Natural killer cell (primary cell): ENCODE results near the gene LRRC74B. TPM values are rescaled to one million over a fixed set of nuclear protein-coding genes. Genes with fewer than 3 reads are reported as not detected.
A peak's percentile ranks its signal among the peaks of the same experiment; 100 is the strongest.
"Not testable (repeated sequence)": the region's sequence is repeated elsewhere in the genome, so short reads cannot be mapped to it uniquely, and the experiment has no call there.

Experiments used
- ATAC-seq, 3 donors: fragments of 150-1000 bp in 2 of 3; fragments of 200-7000 bp in 1 of 3; cut with Tn5 transposase; 1 replicate in 1 of 3; 2 replicates in 2 of 3; pipeline ENCODE4 v1.10.0; 2021; ENCODE audit warnings: mild to moderate bottlenecking in 2 of 3, moderate library complexity in 2 of 3
- DNase-seq, 2 donors: peaks; one replicate each; pipeline versions ENCODE4 v3.0.0 to v3.0.0-alpha.2; 2013 to 2021; ENCODE audit warnings: mixed read lengths in 1 of 2
- H3K27ac ChIP-seq: one replicate; pipeline ENCODE4 v1.5.1; 2013; ENCODE audit warnings: mild to moderate bottlenecking, low read length
- H3K27me3 ChIP-seq: one replicate; pipeline ENCODE4 v1.6.1; 2013; ENCODE audit warnings: low read length; ENCODE audit not compliant: control insufficient read depth, insufficient read depth
- H3K36me3 ChIP-seq: one replicate; pipeline ENCODE4 v1.6.1; 2013; ENCODE audit warnings: low read length; ENCODE audit not compliant: control insufficient read depth, insufficient read depth
- H3K4me1 ChIP-seq: one replicate; pipeline ENCODE4 v1.6.1; 2013; ENCODE audit warnings: low read length; ENCODE audit not compliant: control insufficient read depth, insufficient read depth
- H3K4me3 ChIP-seq: one replicate; pipeline ENCODE4 v1.5.1; 2013; ENCODE audit warnings: low read length
- H3K9me3 ChIP-seq: one replicate; pipeline ENCODE4 v1.6.1; 2013; ENCODE audit warnings: low read length; ENCODE audit not compliant: control insufficient read depth, insufficient read depth
- H3K27ac Mint-ChIP-seq, 2 donors: one replicate each; pipeline ENCODE4 v1.8.0; 2022; ENCODE audit warnings: mild to moderate bottlenecking in 2 of 2, mixed read lengths in 2 of 2, moderate library complexity in 1 of 2
- H3K27me3 Mint-ChIP-seq, 2 donors: one replicate each; pipeline ENCODE4 v1.8.0; 2022; ENCODE audit warnings: low read depth in 2 of 2, mixed read lengths in 2 of 2
- H3K36me3 Mint-ChIP-seq: one replicate; pipeline ENCODE4 v1.8.0; 2022; ENCODE audit warnings: mixed read lengths
- H3K4me1 Mint-ChIP-seq, 2 donors: one replicate each; pipeline ENCODE4 v1.8.0; 2022; ENCODE audit warnings: mixed read lengths in 2 of 2
- H3K4me3 Mint-ChIP-seq: one replicate; pipeline ENCODE4 v1.8.0; 2022; ENCODE audit warnings: mild to moderate bottlenecking, moderate library complexity, mixed read lengths
- H3K9me3 Mint-ChIP-seq, 2 donors: one replicate each; pipeline ENCODE4 v1.8.0; 2022; ENCODE audit warnings: mixed read lengths in 2 of 2
- CTCF ChIP-seq: fragments of 200-600 bp; IDR thresholded peaks from one replicate; pipeline ENCODE4 v1.8.0; 2022; ENCODE audit warnings: antibody characterized with exemption
- WGBS: methylation state at CpG from one replicate; pipeline ENCODE4 v1.1.7; 2013; ENCODE audit warnings: missing lambda C conversion rate; ENCODE audit not compliant: insufficient coverage; 5-methylcytosine and 5-hydroxymethylcytosine counted together
- intact Hi-C: fragments of 100-400 bp; cut with micrococcal nuclease; formaldehyde crosslinking; loops from one replicate; pipeline ENCODE4 v1.14.2; 2022
- total RNA-seq, 4 donors: library from RNA; stranded (reverse); fragments of 120-200 nt in 1 of 4; gene quantifications; one replicate each; pipeline versions ENCODE4 v1.2.3 to v1.2.4, GENCODE V29; 2013 to 2022

LRRC74B gene
- total RNA-seq, 3 donors from 2014 or later (not counting 1 experiment from before 2014, with no cell fraction given): 0.11 TPM; not detected in 2

- DNase-seq (no peak), ATAC-seq (no peak)
- TF ChIP-seq CTCF: no peak
- H3K4me3 Mint-ChIP-seq: no peak overlapping the region
- peaks cover 15% of the 10 kb centered on the region for H3K36me3 ChIP-seq
- no peaks in the 10 kb centered on the region for H3K27me3 Mint-ChIP-seq
- no peaks in the 10 kb centered on the region for H3K27me3 ChIP-seq
- no peaks in the 10 kb centered on the region for H3K9me3 ChIP-seq
- H3K4me1 ChIP-seq: peaks cover 35% of the 10 kb centered on the region
- 100% methylated on average over 3 of the region's 4 CpGs for WGBS
- intact Hi-C loops: no loop called here
- no peak overlapping the region for H3K27ac ChIP-seq
- peaks cover 26 to 33% of the 10 kb centered on the region in 2 donors for H3K4me1 Mint-ChIP-seq
- H3K36me3 Mint-ChIP-seq: no peaks in the 10 kb centered on the region
- peak overlapping the region; percentile 98 to 99 for H3K27ac Mint-ChIP-seq
- no peak overlapping the region for H3K4me3 ChIP-seq
- H3K9me3 Mint-ChIP-seq: no peaks in the 10 kb centered on the region
Observed at GRCh38 chr22:21003782-21004181, 42.0 kb upstream of the LRRC74B start.

- H3K4me3 Mint-ChIP-seq, H3K36me3 ChIP-seq, H3K9me3 Mint-ChIP-seq, H3K27ac Mint-ChIP-seq, H3K4me3 ChIP-seq, H3K27me3 Mint-ChIP-seq, H3K27ac ChIP-seq, H3K4me1 ChIP-seq, H3K36me3 Mint-ChIP-seq, intact Hi-C loops, ATAC-seq, H3K27me3 ChIP-seq, DNase-seq, H3K9me3 ChIP-seq: not testable (repeated sequence)
- H3K4me1 Mint-ChIP-seq: peaks cover 5 to 10% of the 10 kb centered on the region in 2 donors
- 95% methylated on average over 13 of the region's 13 CpGs for whole genome bisulfite sequencing
Observed at GRCh38 chr22:21009208-21009607, 36.5 kb upstream of the LRRC74B start.

GRCh38 chr22:21009638-21010425 lies 35.9 kb upstream of the LRRC74B start:
- intact Hi-C loops: loop anchor here (5.0 kb wide), 1 partner anchor 93 kb away; the partner anchor contains the start of gene CRKL
- no peaks in the 10 kb centered on the region for H3K9me3 Mint-ChIP-seq
- 82% methylated on average over 10 of the region's 10 CpGs for WGBS

More at GRCh38 chr22:21009638-21010425, 35.9 kb upstream of the LRRC74B start:
- peak in 1 of 2 donors; percentile 63 for DNase-seq
- H3K27me3 Mint-ChIP-seq: no peaks in the 10 kb centered on the region
- TF ChIP-seq CTCF: no peak
- no peak for ATAC-seq
- Histone ChIP-seq H3K27ac (no peak overlapping the region), H3K4me1 (peaks cover 16% of the 10 kb centered on the region), H3K36me3 (no peaks in the 10 kb centered on the region), H3K9me3 (no peaks in the 10 kb centered on the region), H3K27me3 (no peaks in the 10 kb centered on the region), H3K4me3 (no peak overlapping the region)
- no peaks in the 10 kb centered on the region for H3K36me3 Mint-ChIP-seq
- no peak overlapping the region for H3K27ac Mint-ChIP-seq
- H3K4me3 Mint-ChIP-seq: no peak overlapping the region
- peaks cover 11 to 16% of the 10 kb centered on the region in 2 donors for H3K4me1 Mint-ChIP-seq
